Neural cell (in vitro differentiated cells): ENCODE data around the gene GPANK1. TPM values are rescaled to one million over a fixed set of nuclear protein-coding genes. Genes with fewer than 3 reads are reported as not detected.

Experiments
- H2AFZ ChIP-seq: fragments of 200-600, 300-800 bp; sonication (generic), shearing (Covaris generic); 2 replicates; pipeline ENCODE4 v1.6.0; 2014; ENCODE audit warnings: low read depth, mild to moderate bottlenecking, antibody characterized with exemption, low read length, moderate library complexity
- H3F3A ChIP-seq: fragments of 200-600 bp; shearing (Covaris generic); 2 replicates; pipeline ENCODE4 v1.6.1; 2016; ENCODE audit warnings: mild to moderate bottlenecking, moderate library complexity, mixed read lengths, antibody characterized with exemption, low read length; ENCODE audit not compliant: insufficient read depth, poor library complexity, severe bottlenecking
- H3K27ac ChIP-seq: fragments of 200-600, 300-800 bp; sonication (generic), shearing (Covaris generic); 2 replicates; pipeline ENCODE4 v1.5.1; 2014; ENCODE audit warnings: mild to moderate bottlenecking, low read length, moderate library complexity
- H3K27me3 ChIP-seq: fragments of 300-800, 200-600 bp; sonication (generic), shearing (Covaris generic); 2 replicates; pipeline ENCODE4 v1.6.0; 2014; ENCODE audit warnings: mild to moderate bottlenecking, low read depth, low read length, moderate library complexity; ENCODE audit not compliant: insufficient read depth
- H3K36me3 ChIP-seq: fragments of 300-800, 200-600 bp; sonication (generic), shearing (Covaris generic); 2 replicates; pipeline ENCODE4 v1.5.1; 2014; ENCODE audit warnings: mild to moderate bottlenecking, antibody characterized with exemption, low read length, moderate library complexity; ENCODE audit not compliant: insufficient read depth
- H3K4me2 ChIP-seq: fragments of 300-800, 200-600 bp; sonication (generic), shearing (Covaris generic); 2 replicates; pipeline ENCODE4 v1.6.0; 2014; ENCODE audit warnings: mild to moderate bottlenecking, low read length
- H3K4me3 ChIP-seq: fragments of 300-800, 200-600 bp; sonication (generic), shearing (Covaris generic); 2 replicates; pipeline ENCODE4 v1.5.1; 2014; ENCODE audit warnings: mild to moderate bottlenecking, low read length, moderate library complexity
- H3K79me2 ChIP-seq: fragments of 200-600 bp; shearing (Covaris generic); replicated peaks from 2 replicates; pipeline ENCODE4 v1.6.0; 2014; ENCODE audit warnings: mild to moderate bottlenecking, low read length, moderate library complexity; ENCODE audit not compliant: insufficient read depth
- H3K9ac ChIP-seq: fragments of 300-800, 200-600 bp; sonication (generic), shearing (Covaris generic); 2 replicates; pipeline ENCODE4 v1.6.1; 2016; ENCODE audit warnings: mild to moderate bottlenecking, low read length, mixed read lengths
- H3K9me2 ChIP-seq: fragments of 200-600 bp; shearing (Covaris generic); 2 replicates; pipeline ENCODE4 v1.6.1; 2016; ENCODE audit warnings: mild to moderate bottlenecking, low read length, mixed read lengths; ENCODE audit not compliant: insufficient read depth
- H3K9me3 ChIP-seq: fragments of 200-600, 300-800 bp; sonication (generic), shearing (Covaris generic); 2 replicates; pipeline ENCODE4 v1.6.1; 2016; ENCODE audit warnings: mild to moderate bottlenecking, mixed run types, low read length, moderate library complexity, mixed read lengths
- H4K20me1 ChIP-seq: fragments of 200-600 bp; shearing (Covaris generic); 2 replicates; pipeline ENCODE4 v1.6.1; 2016; ENCODE audit warnings: mild to moderate bottlenecking, mixed run types; ENCODE audit not compliant: insufficient read depth
- CTCF ChIP-seq: fragments of 450-650 bp; IDR thresholded peaks from 2 replicates; pipeline ENCODE4 v1.5.1; 2014; ENCODE audit warnings: antibody characterized with exemption, mild to moderate bottlenecking, moderate library complexity; ENCODE audit not compliant: poor library complexity, severe bottlenecking
- EP300 ChIP-seq: fragments of 450-650 bp; conservative IDR thresholded peaks from 2 replicates; pipeline ENCODE4 v1.6.1; 2014; ENCODE audit warnings: antibody characterized with exemption, mild to moderate bottlenecking, moderate library complexity; ENCODE audit not compliant: poor library complexity, severe bottlenecking
- EZH2 ChIP-seq: fragments of 200-600, 300-800 bp; shearing (Covaris generic), sonication (generic); IDR thresholded peaks from 2 replicates; pipeline ENCODE4 v1.6.1; 2014; ENCODE audit warnings: antibody characterized with exemption, low read length, borderline replicate concordance, mild to moderate bottlenecking; ENCODE audit not compliant: insufficient read depth, poor library complexity, severe bottlenecking
- MXI1 ChIP-seq: fragments of 450-650 bp; conservative IDR thresholded peaks from 2 replicates; pipeline ENCODE4 v1.6.1; 2014; ENCODE audit warnings: antibody characterized with exemption, mild to moderate bottlenecking; ENCODE audit not compliant: poor library complexity, severe bottlenecking
- POLR2AphosphoS5 ChIP-seq: IDR thresholded peaks from 2 replicates; pipeline ENCODE4 v1.6.1; 2012
- RAD21 ChIP-seq: fragments of 450-650 bp; conservative IDR thresholded peaks from 2 replicates; pipeline ENCODE4 v1.6.1; 2014; ENCODE audit warnings: antibody characterized with exemption, mild to moderate bottlenecking, moderate library complexity
- REST ChIP-seq: IDR thresholded peaks from 2 replicates; pipeline ENCODE4 v1.6.1; 2012; ENCODE audit warnings: borderline replicate concordance
- SMC3 ChIP-seq: fragments of 450-650 bp; conservative IDR thresholded peaks from 2 replicates; pipeline ENCODE4 v1.6.1; 2014; ENCODE audit warnings: antibody characterized with exemption, mild to moderate bottlenecking, moderate library complexity; ENCODE audit not compliant: poor library complexity
- TAF1 ChIP-seq: IDR thresholded peaks from 2 replicates; pipeline ENCODE4 v1.6.1; 2012; ENCODE audit warnings: low read depth
- polyA plus RNA-seq: library from polyadenylated mRNA; depleted of rRNA; stranded (reverse); fragments of >200 nt; gene quantifications from 2 replicates; pipeline ENCODE4 v1.2.3, GENCODE V29; 2014

Gene GPANK1
- polyA plus RNA-seq, 1 donor from 2014 or later, result 18.4 TPM

GRCh38 chr6:31619805-31620585 is 44.8 kb downstream of the GPANK1 start:
- Histone ChIP-seq H3F3A (no peaks in the 10 kb centered on the region), H3K4me3 (peak overlapping the region; percentile 93), H3K27me3 (no peaks in the 10 kb centered on the region), H3K36me3 (no peaks in the 10 kb centered on the region), H3K79me2 (peaks cover 38% of the 10 kb centered on the region), H2AFZ (peak overlapping the region; percentile 19), H3K27ac (peak overlapping the region; percentile 99), H3K4me2 (peak overlapping the region; percentile 17), H3K9ac (peak overlapping the region; percentile 100), H3K9me3 (no peaks in the 10 kb centered on the region), H3K9me2 (no peaks in the 10 kb centered on the region), H4K20me1 (no peaks in the 10 kb centered on the region)
- TF ChIP-seq RAD21, result peak; percentile 43
- peak; percentile 72 for TF ChIP-seq EP300
- TF ChIP-seq EZH2, result no peak
- TF ChIP-seq TAF1, result peak; percentile 66
- TF ChIP-seq REST, result peak; percentile 94
- TF ChIP-seq CTCF, result no peak
- TF ChIP-seq SMC3, result peak; percentile 51
- peak; percentile 50 for TF ChIP-seq MXI1
- peak; percentile 94 for TF ChIP-seq POLR2AphosphoS5

GRCh38 chr6:31617010-31617409 is 47.8 kb downstream of the GPANK1 start:
- Histone ChIP-seq H3K4me2 (no peak overlapping the region), H2AFZ (no peak overlapping the region), H3K36me3 (no peaks in the 10 kb centered on the region), H3F3A (no peaks in the 10 kb centered on the region), H3K27ac (no peak overlapping the region), H3K27me3 (no peaks in the 10 kb centered on the region), H4K20me1 (no peaks in the 10 kb centered on the region), H3K9ac (no peak overlapping the region), H3K4me3 (no peak overlapping the region), H3K9me3 (no peaks in the 10 kb centered on the region), H3K79me2 (peaks cover 14% of the 10 kb centered on the region), H3K9me2 (no peaks in the 10 kb centered on the region)
- no peak for TF ChIP-seq SMC3
- no peak for TF ChIP-seq EZH2
- TF ChIP-seq EP300, result no peak
- no peak for TF ChIP-seq MXI1
- no peak for TF ChIP-seq CTCF
- no peak for TF ChIP-seq TAF1
- no peak for TF ChIP-seq RAD21
- no peak for TF ChIP-seq REST
